Endothelial cell of umbilical vein (primary cell): ENCODE measurements around the gene ACTN1. TPM values are rescaled to one million over a fixed set of nuclear protein-coding genes. Genes with fewer than 3 reads are reported as not detected.

Source experiments
- BruUV-seq: library from RNA; stranded (reverse); fragments of 400-500 nt; replicated peaks from 2 replicates; lab custom pipeline; 2021; lab: Mats Ljungman, UMichigan
- CTCF ChIA-PET: fragments of 300-600, 350-600 bp; sonication (Branson Sonifier 250); formaldehyde crosslinking; loops from one replicate; lab custom pipeline; 2021; ENCODE audit warnings: antibody characterized with exemption, inconsistent platforms; lab: Charles Lee
- POLR2A ChIA-PET: fragments of 300-600, 350-600 bp; sonication (Branson Sonifier 250); formaldehyde crosslinking; loops from one replicate; lab custom pipeline; 2021; ENCODE audit warnings: antibody characterized with exemption, inconsistent platforms; lab: Charles Lee
- DNase-seq: peaks from one replicate; pipeline ENCODE4 v3.0.0-alpha.2; 2011; ENCODE audit warnings: low read depth, low spot score
- FAIRE-seq: peaks from 2 replicates; lab custom pipeline; 2011; peaks lifted over from hg19 to GRCh38; lab: Jason Lieb, UNC
- H2AFZ ChIP-seq: 2 replicates; pipeline ENCODE4 v1.6.0; 2012; ENCODE audit warnings: low read depth, low read length, control low read depth, inconsistent platforms
- H3K27ac ChIP-seq: 2 replicates; pipeline ENCODE4 v1.5.1; 2011; ENCODE audit warnings: low read depth, mild to moderate bottlenecking, control low read depth, low read length, moderate library complexity; ENCODE audit not compliant: insufficient read depth
- H3K27me3 ChIP-seq, 2 experiments: 2 replicates each; pipeline versions ENCODE4 v1.6.0 to v1.6.1; 2011; ENCODE audit warnings: low read length in 2 of 2, mixed read lengths in 1 of 2; ENCODE audit not compliant: control insufficient read depth in 2 of 2, insufficient read depth in 2 of 2
- H3K36me3 ChIP-seq, 2 experiments: 2 replicates in 1 of 2; 3 replicates in 1 of 2; pipeline ENCODE4 v1.5.1; 2011; ENCODE audit warnings: low read length in 2 of 2, mild to moderate bottlenecking in 1 of 2, moderate library complexity in 1 of 2; ENCODE audit not compliant: control insufficient read depth in 2 of 2, insufficient read depth in 2 of 2; ENCODE audit errors: extremely low read depth in 1 of 2
- H3K4me1 ChIP-seq: 3 replicates; pipeline ENCODE4 v1.5.1; 2011; ENCODE audit warnings: mild to moderate bottlenecking, low read length; ENCODE audit not compliant: control insufficient read depth, insufficient read depth; ENCODE audit errors: extremely low read depth
- H3K4me2 ChIP-seq: 2 replicates; pipeline ENCODE4 v1.6.1; 2011; ENCODE audit warnings: low read length, control low read depth, mixed read lengths; ENCODE audit not compliant: insufficient read depth
- H3K4me3 ChIP-seq, 3 experiments: fragments of 200-600 bp in 1 of 3; sonication (generic), shearing (Covaris generic) in 1 of 3; replicated peaks in 1 of 3; 2 replicates each; pipeline ENCODE4 v1.5.1; 2011 to 2016; ENCODE audit warnings: control low read depth in 3 of 3, low read length in 3 of 3, mild to moderate bottlenecking in 2 of 3, inconsistent platforms in 1 of 3, low read depth in 1 of 3, moderate library complexity in 1 of 3; ENCODE audit not compliant: insufficient read depth in 1 of 3
- H3K79me2 ChIP-seq: 2 replicates; pipeline ENCODE4 v1.6.0; 2012; ENCODE audit warnings: low read length, inconsistent platforms; ENCODE audit not compliant: control insufficient read depth, insufficient read depth
- H3K9ac ChIP-seq: replicated peaks from 2 replicates; pipeline ENCODE3; 2011; ENCODE audit warnings: low read length, control low read depth; ENCODE audit not compliant: insufficient read depth; ENCODE audit errors: extremely low read depth
- H3K9me1 ChIP-seq: replicated peaks from 3 replicates; pipeline ENCODE4 v1.6.0; 2011; ENCODE audit warnings: mild to moderate bottlenecking, low read length; ENCODE audit not compliant: control insufficient read depth, insufficient read depth; ENCODE audit errors: extremely low read depth
- H3K9me3 ChIP-seq: replicated peaks from 2 replicates; pipeline ENCODE4 v1.5.1; 2012; ENCODE audit warnings: low read length, inconsistent platforms; ENCODE audit not compliant: control insufficient read depth, insufficient read depth
- H4K20me1 ChIP-seq: replicated peaks from 2 replicates; pipeline ENCODE3; 2011; ENCODE audit warnings: mild to moderate bottlenecking, low read length; ENCODE audit not compliant: control insufficient read depth, insufficient read depth; ENCODE audit errors: extremely low read depth
- CTCF ChIP-seq, 2 donors: IDR thresholded peaks; 1 replicate in 1 of 2; 2 replicates in 1 of 2; pipeline ENCODE4 v1.5.1; 2011; ENCODE audit warnings: low read length in 2 of 2, mild to moderate bottlenecking in 2 of 2, moderate library complexity in 2 of 2, control low read depth in 1 of 2, inconsistent platforms in 1 of 2, low read depth in 1 of 2; ENCODE audit not compliant: insufficient read depth in 1 of 2; ENCODE audit errors: extremely low read depth in 1 of 2
- EZH2 ChIP-seq: IDR thresholded peaks from 2 replicates; pipeline ENCODE4 v1.6.1; 2012; ENCODE audit warnings: borderline replicate concordance, low read depth, mild to moderate bottlenecking, moderate library complexity, low read length, inconsistent platforms; ENCODE audit not compliant: severe bottlenecking
- FOS ChIP-seq: IDR thresholded peaks from 2 replicates; pipeline ENCODE4 v1.6.1; 2011; ENCODE audit warnings: mild to moderate bottlenecking, low read length, moderate library complexity, borderline replicate concordance; ENCODE audit not compliant: insufficient read depth
- GATA2 ChIP-seq: IDR thresholded peaks from 2 replicates; pipeline ENCODE4 v1.7.0; 2011; ENCODE audit warnings: low read depth, mild to moderate bottlenecking, moderate library complexity, mixed read lengths, low read length; ENCODE audit not compliant: insufficient read length, insufficient read depth
- JUN ChIP-seq: IDR thresholded peaks from 2 replicates; pipeline ENCODE4 v1.6.1; 2011; ENCODE audit warnings: borderline replicate concordance, low read depth; ENCODE audit not compliant: insufficient read length, insufficient read depth
- MAX ChIP-seq: IDR thresholded peaks from 2 replicates; pipeline ENCODE4 v1.6.1; 2011; ENCODE audit not compliant: insufficient read depth, insufficient read length
- POLR2AphosphoS5 ChIP-seq: IDR thresholded peaks from 2 replicates; pipeline ENCODE4 v1.6.1; 2012; ENCODE audit warnings: low read depth, mild to moderate bottlenecking, control low read depth, low read length, moderate library complexity; ENCODE audit not compliant: insufficient read depth
- dilution Hi-C: fragments of 300-500 bp; cut with MboI; formaldehyde crosslinking; loops from one replicate; pipeline ENCODE4 v1.15.0; 2019; ENCODE audit warnings: low sequenced_read_pairs; ENCODE audit not compliant: extremely low pct_ligation_motif_present
- intact Hi-C: fragments of 100-400 bp; cut with micrococcal nuclease; formaldehyde crosslinking; loops from one replicate; pipeline ENCODE4 v1.10.0; 2022
- polyA plus RNA-seq, 4 experiments: library from polyadenylated mRNA; depleted of rRNA in 3 of 4; stranded (reverse) in 3 of 4; unstranded in 1 of 4; fragments of >200 nt; gene quantifications; 2 replicates each; pipeline versions ENCODE4 v1.2.1 to v1.2.3, GENCODE V29; 2011 to 2012; ENCODE audit warnings: missing spikeins in 1 of 4
- total RNA-seq: library from RNA; stranded (reverse); gene quantifications from 2 replicates; pipeline ENCODE4 v1.2.3, GENCODE V29; 2021

Gene ACTN1
- total and polyA plus RNA-seq, 2 donors (not counting 3 experiments of a cell fraction or from before 2014, with no cell fraction given): 442 to 463 TPM

GRCh38 chr14:68888025-68888850 is 90.9 kb downstream of the ACTN1 start:
- Histone ChIP-seq H3K27me3 (no peaks in the 10 kb centered on the region), H3K79me2 (peaks cover 6% of the 10 kb centered on the region), H4K20me1 (no peaks in the 10 kb centered on the region), H3K9me3 (no peaks in the 10 kb centered on the region), H3K4me1 (peaks cover 5% of the 10 kb centered on the region), H3K9me1 (no peaks in the 10 kb centered on the region), H3K9ac (no peak overlapping the region), H3K27ac (no peak overlapping the region), H3K4me3 (no peak overlapping the region), H3K36me3 (peaks cover 55 to 71% of the 10 kb centered on the region in 2 experiments), H2AFZ (no peak overlapping the region), H3K4me2 (no peak overlapping the region)
- no TSS peak for BruUV-seq
- dilution Hi-C loops (no loop called here), intact Hi-C loops (no loop called here)
- ChIA-PET POLR2A (no interaction called here), CTCF (interaction anchor here (1.4 kb wide), 1 partner anchor 12 kb away, joined by 3 read pairs; no protein-coding TSS in a partner anchor)
- FAIRE-seq: no peak
- DNase-seq: no peak
- no peak for TF ChIP-seq GATA2
- TF ChIP-seq JUN: no peak
- no peak for TF ChIP-seq MAX
- no peak for TF ChIP-seq POLR2AphosphoS5
- no peak for TF ChIP-seq FOS
- no peak for TF ChIP-seq EZH2
- TF ChIP-seq CTCF (IDR thresholded peaks at IDR 0.05; ENCODE audit: extremely low read depth in 1 of 2, insufficient read depth in 1 of 2, low read depth in 1 of 2, low read length in 2 of 2): no peak
